IMR-90 (cell line): ENCODE data around the gene GALNT17. TPM values are rescaled to one million over a fixed set of nuclear protein-coding genes. Genes with fewer than 3 reads are reported as not detected.

ENCODE experiments used
- ATAC-seq: fragments of 200-7000 bp; cut with Tn5 transposase; 2 replicates; pipeline ENCODE4 v1.9.1; 2020; ENCODE audit warnings: low read depth, mild to moderate bottlenecking, moderate library complexity
- BruUV-seq: library from RNA; stranded (reverse); fragments of 400-500 nt; replicated peaks from 2 replicates; lab custom pipeline; 2021; lab: Mats Ljungman, UMichigan
- CTCF ChIA-PET: fragments of 300-600 bp; formaldehyde crosslinking; extraction: SDS; loops from one replicate; lab custom pipeline; 2021; ENCODE audit warnings: antibody characterized with exemption; lab: Yijun Ruan, JAX
- POLR2A ChIA-PET: fragments of 300-600 bp; sonication (Branson Sonifier 250); formaldehyde crosslinking; loops from one replicate; lab custom pipeline; 2022; ENCODE audit warnings: antibody characterized with exemption; ENCODE audit not compliant: unreplicated experiment; lab: Charles Lee
- DNase-seq: peaks from one replicate; pipeline ENCODE4 v3.0.0; 2013
- H2AFZ ChIP-seq: replicated peaks from 2 replicates; pipeline ENCODE3; 2013; ENCODE audit warnings: low read length, mild to moderate bottlenecking; ENCODE audit not compliant: poor library complexity
- H2AK5ac ChIP-seq: 2 replicates; pipeline ENCODE4 v1.6.1; 2013; ENCODE audit warnings: low read depth, low read length, inconsistent platforms
- H2AK9ac ChIP-seq: replicated peaks from 2 replicates; pipeline ENCODE3; 2013; ENCODE audit warnings: mild to moderate bottlenecking, low read depth, low read length, moderate library complexity; ENCODE audit not compliant: poor library complexity
- H2BK120ac ChIP-seq: 2 replicates; pipeline ENCODE4 v1.6.1; 2013; ENCODE audit warnings: low read depth, low read length, inconsistent platforms
- H2BK15ac ChIP-seq: 3 replicates; pipeline ENCODE4 v1.6.1; 2013; ENCODE audit warnings: low read depth, low read length, inconsistent platforms
- H2BK20ac ChIP-seq: 2 replicates; pipeline ENCODE4 v1.6.1; 2013; ENCODE audit warnings: low read depth, mild to moderate bottlenecking, inconsistent platforms, low read length, moderate library complexity
- H2BK5ac ChIP-seq: 2 replicates; pipeline ENCODE4 v1.6.1; 2013; ENCODE audit warnings: mild to moderate bottlenecking, low read depth, low read length, inconsistent platforms; ENCODE audit not compliant: poor library complexity, severe bottlenecking
- H3K14ac ChIP-seq: replicated peaks from 2 replicates; pipeline ENCODE4 v1.6.1; 2013; ENCODE audit warnings: low read depth, low read length, inconsistent platforms
- H3K18ac ChIP-seq: 2 replicates; pipeline ENCODE4 v1.6.1; 2013; ENCODE audit warnings: low read depth, low read length, control low read depth
- H3K23ac ChIP-seq: 2 replicates; pipeline ENCODE4 v1.6.1; 2013; ENCODE audit warnings: low read depth, low read length, inconsistent platforms
- H3K27ac ChIP-seq: 2 replicates; pipeline ENCODE4 v1.5.1; 2013; ENCODE audit warnings: mild to moderate bottlenecking, control low read depth, low read length; ENCODE audit not compliant: insufficient read depth
- H3K27me3 ChIP-seq: 2 replicates; pipeline ENCODE4 v1.6.1; 2013; ENCODE audit warnings: low read length; ENCODE audit not compliant: control insufficient read depth, insufficient read depth
- H3K36me3 ChIP-seq: 2 replicates; pipeline ENCODE4 v1.6.1; 2013; ENCODE audit warnings: low read length, mixed read lengths; ENCODE audit not compliant: control insufficient read depth, insufficient read depth
- H3K4ac ChIP-seq: 2 replicates; pipeline ENCODE4 v1.6.1; 2013; ENCODE audit warnings: low read depth, low read length, inconsistent platforms
- H3K4me1 ChIP-seq: 2 replicates; pipeline ENCODE4 v1.6.1; 2013; ENCODE audit warnings: low read length, mixed read lengths; ENCODE audit not compliant: control insufficient read depth, insufficient read depth
- H3K4me2 ChIP-seq: 2 replicates; pipeline ENCODE4 v1.6.1; 2013; ENCODE audit warnings: low read depth, mild to moderate bottlenecking, control low read depth, low read length, moderate library complexity
- H3K4me3 ChIP-seq: 2 replicates; pipeline ENCODE4 v1.5.1; 2013; ENCODE audit warnings: low read depth, mild to moderate bottlenecking, control low read depth, low read length, moderate library complexity; ENCODE audit not compliant: insufficient read depth
- H3K56ac ChIP-seq: 2 replicates; pipeline ENCODE4 v1.6.1; 2013; ENCODE audit warnings: low read length, inconsistent platforms; ENCODE audit not compliant: insufficient read depth; ENCODE audit errors: extremely low read depth
- H3K79me1 ChIP-seq, 2 experiments: 2 replicates each; pipeline ENCODE4 v1.6.1; 2013; ENCODE audit warnings: low read length in 2 of 2, inconsistent platforms in 1 of 2, low read depth in 1 of 2
- H3K9ac ChIP-seq: 2 replicates; pipeline ENCODE4 v1.6.1; 2013; ENCODE audit warnings: low read depth, low read length, control low read depth
- H3K9me1 ChIP-seq: 2 replicates; pipeline ENCODE4 v1.6.1; 2013; ENCODE audit warnings: low read length, inconsistent platforms; ENCODE audit not compliant: insufficient read depth
- H3K9me3 ChIP-seq: 2 replicates; pipeline ENCODE4 v1.6.1; 2013; ENCODE audit warnings: low read length; ENCODE audit not compliant: control insufficient read depth, insufficient read depth
- H4K20me1 ChIP-seq: 2 replicates; pipeline ENCODE4 v1.6.1; 2013; ENCODE audit warnings: low read length, inconsistent platforms; ENCODE audit not compliant: insufficient read depth
- H4K5ac ChIP-seq: 2 replicates; pipeline ENCODE4 v1.6.1; 2013; ENCODE audit warnings: mild to moderate bottlenecking, low read depth, low read length, control low read depth
- H4K8ac ChIP-seq, 2 experiments: 2 replicates each; pipeline ENCODE4 v1.6.1; 2013; ENCODE audit warnings: low read depth in 2 of 2, low read length in 2 of 2, control low read depth in 1 of 2, inconsistent platforms in 1 of 2
- H4K91ac ChIP-seq: 2 replicates; pipeline ENCODE4 v1.6.1; 2013; ENCODE audit warnings: low read depth, low read length, inconsistent platforms; ENCODE audit not compliant: insufficient read depth
- CHD1 ChIP-seq: IDR thresholded peaks from 2 replicates; pipeline ENCODE4 v1.6.1; 2012; ENCODE audit warnings: low read depth, low read length, improper control_type of control experiment
- FOS ChIP-seq: fragments of 150-350 bp; IDR thresholded peaks from 2 replicates; pipeline ENCODE4 v1.6.1; 2016; ENCODE audit warnings: low read depth, low read length
- WGBS, 2 experiments: methylation state at CpG; one replicate each; pipeline versions ENCODE4 v1.1.5 to v1.1.7; 2013; ENCODE audit warnings: missing lambda C conversion rate in 2 of 2; ENCODE audit not compliant: insufficient read length in 1 of 2; ENCODE audit errors: extremely low coverage in 2 of 2; 5-methylcytosine and 5-hydroxymethylcytosine counted together
- dilution Hi-C: fragments of 300-500 bp; cut with HindIII; formaldehyde crosslinking; loops from one replicate; pipeline ENCODE4 v1.14.3; 2018; ENCODE audit warnings: low sequenced_read_pairs; ENCODE audit not compliant: unreplicated experiment
- in situ Hi-C: fragments of 300-500 bp; cut with MboI; formaldehyde crosslinking; loops from 3 replicates; pipeline ENCODE4 v1.14.3; 2019; ENCODE audit warnings: low sequenced_read_pairs, inconsistent platforms, mixed read lengths
- intact Hi-C: fragments of 100-400 bp; cut with micrococcal nuclease; formaldehyde crosslinking; loops from 2 replicates; pipeline ENCODE4 v1.10.0; 2022
- polyA plus RNA-seq, 3 experiments: library from polyadenylated mRNA; depleted of rRNA; stranded (reverse); fragments of >200 nt; gene quantifications; 2 replicates each; pipeline ENCODE4 v1.2.3, GENCODE V29; 2012; ENCODE audit warnings: low replicate concordance in 1 of 3
- total RNA-seq: library from RNA; depleted of rRNA; stranded (reverse); fragments of >200 nt; gene quantifications from 2 replicates; pipeline ENCODE4 v1.2.3, GENCODE V29; 2012

Gene GALNT17
- total and polyA plus RNA-seq, 2 of the 4 experiments (the other 2 are of a cell fraction) = not detected

DNA sequence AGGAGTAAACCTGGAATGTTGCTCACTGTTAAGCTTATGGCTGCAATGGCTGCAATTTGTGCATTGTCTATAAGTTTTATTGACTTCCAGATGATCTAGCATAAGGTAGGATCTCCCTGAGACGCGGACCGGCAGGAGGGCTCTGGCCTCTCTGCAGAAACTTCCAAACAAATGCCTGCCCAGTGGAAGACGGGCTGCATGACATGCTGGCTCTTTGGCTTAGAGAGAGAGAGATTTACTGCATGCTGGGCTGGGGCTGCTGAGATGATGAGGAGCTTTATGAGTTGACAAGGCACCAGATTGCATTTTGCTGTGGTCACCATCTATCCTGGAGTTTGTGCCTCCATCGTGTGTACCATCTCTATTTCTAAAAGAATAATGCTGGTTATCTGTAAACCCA lies 193.2 kb downstream of the GALNT17 start:
- Histone ChIP-seq H3K4ac (no peak overlapping the region), H3K27me3 (no peaks in the 10 kb centered on the region), H3K79me1 (no peaks in the 10 kb centered on the region), H3K4me1 (no peaks in the 10 kb centered on the region), H2BK5ac (no peak overlapping the region), H3K36me3 (no peaks in the 10 kb centered on the region), H2AFZ (no peak overlapping the region), H3K9me1 (no peaks in the 10 kb centered on the region), H2AK9ac (no peak overlapping the region), H3K4me2 (no peak overlapping the region), H2BK120ac (no peak overlapping the region), H4K91ac (no peak overlapping the region), H3K9ac (no peak overlapping the region), H2AK5ac (no peak overlapping the region), H3K27ac (no peak overlapping the region), H3K23ac (no peak overlapping the region), H4K20me1 (no peaks in the 10 kb centered on the region), H2BK15ac (no peak overlapping the region), H3K56ac (no peak overlapping the region), H3K18ac (no peak overlapping the region), H4K5ac (no peak overlapping the region), H2BK20ac (no peak overlapping the region), H3K4me3 (no peak overlapping the region), H3K14ac (no peak overlapping the region), H3K9me3 (peaks cover 19% of the 10 kb centered on the region), H4K8ac (no peak overlapping the region)
- ATAC-seq (no peak), DNase-seq (no peak)
- no CpG with 5 or more reads among the region's 5 CpGs for WGBS, 2 experiments
- in situ Hi-C loops = no loop called here
- ChIA-PET POLR2A (no interaction called here), CTCF (no interaction called here)
- intact Hi-C loops = no loop called here
- TF ChIP-seq FOS (no peak), CHD1 (no peak)
- dilution Hi-C loops = no loop called here
- no TSS peak for BruUV-seq
